Kidney (tissue), 14 donors: ENCODE measurements around the gene TFB1M. TPM values are rescaled to one million over a fixed set of nuclear protein-coding genes. Genes with fewer than 3 reads are reported as not detected.

Source experiments
- DNase-seq, 5 donors: peaks; one replicate each; pipeline ENCODE4 v3.0.0-alpha.2; 2013 to 2020
- FAIRE-seq: peaks from 2 replicates; lab custom pipeline; 2012; peaks lifted over from hg19 to GRCh38; lab: Jason Lieb, UNC
- H3K27ac ChIP-seq, 2 donors: one replicate each; pipeline ENCODE4 v1.7.0; 2013; ENCODE audit warnings: low read depth in 2 of 2, low read length in 2 of 2, inconsistent platforms in 1 of 2
- H3K27me3 ChIP-seq: one replicate; pipeline ENCODE4 v1.7.1; 2013; ENCODE audit warnings: low read length, inconsistent platforms; ENCODE audit not compliant: control insufficient read depth, insufficient read depth
- H3K36me3 ChIP-seq, 3 donors: one replicate each; pipeline versions ENCODE4 v1.7.0 to v1.7.1; 2013; ENCODE audit warnings: low read length in 3 of 3, control low read depth in 1 of 3, inconsistent platforms in 1 of 3; ENCODE audit not compliant: insufficient read depth in 3 of 3, control insufficient read depth in 2 of 3
- H3K4me1 ChIP-seq, 3 donors: one replicate each; pipeline versions ENCODE4 v1.7.0 to v1.7.1; 2013; ENCODE audit warnings: low read length in 3 of 3, inconsistent platforms in 1 of 3, low read depth in 1 of 3; ENCODE audit not compliant: control insufficient read depth in 2 of 3, insufficient read depth in 2 of 3
- H3K4me3 ChIP-seq, 3 donors: one replicate each; pipeline versions ENCODE4 v1.7.0 to v1.8.1; 2013; ENCODE audit warnings: low read length in 3 of 3, control low read depth in 1 of 3, inconsistent platforms in 1 of 3
- H3K9ac ChIP-seq, 3 donors: one replicate each; pipeline versions ENCODE4 v1.7.0 to v1.7.1; 2013; ENCODE audit warnings: low read length in 3 of 3, control low read depth in 1 of 3, inconsistent platforms in 1 of 3
- H3K9me3 ChIP-seq, 3 donors: one replicate each; pipeline versions ENCODE4 v1.7.0 to v1.7.1; 2013; ENCODE audit warnings: low read length in 3 of 3, control low read depth in 1 of 3, inconsistent platforms in 1 of 3; ENCODE audit not compliant: control insufficient read depth in 2 of 3, insufficient read depth in 1 of 3
- CTCF ChIP-seq: IDR thresholded peaks from 3 replicates; pipeline ENCODE4 v1.5.1; 2012; ENCODE audit warnings: mild to moderate bottlenecking, moderate library complexity, borderline replicate concordance; ENCODE audit not compliant: insufficient read depth; ENCODE audit errors: extremely low read depth
- intact Hi-C: fragments of 100-400 bp; cut with DNase I; formaldehyde crosslinking; loops from one replicate; pipeline ENCODE4 v1.11.1; 2022
- polyA plus RNA-seq: library from polyadenylated mRNA; stranded (reverse); fragments of 350-450 nt; fragmentation: Illumina TruSeq; extraction: RNeasy Lipid Tissue Mini Kit (QIAGEN cat#74804); gene quantifications from one replicate; pipeline ENCODE4 v1.2.3, GENCODE V29; 2014; ENCODE audit warnings: low read depth, low replicate concordance; ENCODE audit not compliant: insufficient read depth
- total RNA-seq: library from RNA; stranded (reverse); fragmentation: NEBNext Ultra II Directional; extraction: Animal tissue kit (Norgen Biotek cat#: 25700); gene quantifications from one replicate; pipeline ENCODE4 v1.2.1, GENCODE V29; 2021
- donor health status: control.
- donor health status: control.
- donor health status: control.
- donor health status: control.
- donor health status: control.
- donor health status: DM: yes; HTN: yes; CAD: no.
- donor health status: Normal renal cell carcinoma (clear cell type).

Gene TFB1M
- total and polyA plus RNA-seq, 2 donors from 2014 or later: 16.3 to 28.1 TPM

- Histone ChIP-seq H3K36me3 (no peaks in the 10 kb centered on the region), H3K4me1 (no peaks in the 10 kb centered on the region), H3K4me3 (no peak overlapping the region), H3K9me3 (no peaks in the 10 kb centered on the region), H3K27me3 (no peaks in the 10 kb centered on the region), H3K27ac (no peak overlapping the region), H3K9ac (no peak overlapping the region)
- intact Hi-C loops: no loop called here
- FAIRE-seq (no peak), DNase-seq (no peak)
- TF ChIP-seq CTCF: no peak
These were observed 15.3 kb upstream of the TFB1M start for GRCh38 chr6:155329460-155330132.

DNA sequence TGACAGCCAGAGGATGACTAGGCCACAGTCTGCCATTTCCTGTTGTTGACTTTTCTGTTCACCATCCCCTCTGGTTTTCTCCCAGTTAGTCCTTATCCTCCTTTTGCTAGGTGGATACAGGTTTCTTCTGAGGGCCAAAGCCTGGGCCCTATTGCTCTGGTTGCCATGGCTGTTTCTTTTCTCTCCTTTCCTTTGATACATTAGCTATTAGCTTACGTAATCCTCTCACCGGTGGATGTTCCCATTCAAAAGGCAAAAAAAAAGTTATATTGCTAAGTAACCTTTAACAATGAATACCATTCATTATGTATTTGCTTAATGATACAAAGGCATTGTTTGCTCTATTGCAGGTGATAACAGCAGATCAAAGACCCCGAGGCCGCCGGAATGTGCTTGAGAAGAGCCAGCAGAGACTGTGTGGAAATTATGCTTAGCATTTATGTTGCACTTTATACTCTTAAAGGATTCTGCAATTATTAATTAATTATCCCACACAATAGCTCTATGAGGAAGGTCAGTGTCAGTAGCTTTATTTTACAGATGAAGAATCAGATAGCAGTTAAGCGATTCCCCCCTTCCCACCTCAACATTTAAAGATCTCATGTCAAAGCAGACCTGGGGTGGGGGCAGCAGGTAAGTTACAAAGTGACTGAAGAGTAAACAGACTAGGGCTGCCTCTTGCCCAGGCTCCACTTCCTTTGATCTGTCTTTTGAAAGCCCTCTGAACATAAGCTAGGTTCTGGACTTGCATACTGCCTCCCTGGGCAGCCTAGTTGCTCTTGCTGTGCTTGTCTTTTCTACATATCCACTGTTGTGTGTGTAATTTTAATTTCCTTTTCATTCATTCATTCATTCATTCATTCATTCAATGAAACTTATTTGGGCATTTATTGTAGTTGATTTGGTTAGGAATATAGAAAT is 14.5 kb upstream of the TFB1M start:
- Histone ChIP-seq H3K4me3 (no peak overlapping the region), H3K36me3 (no peaks in the 10 kb centered on the region), H3K27ac (no peak overlapping the region), H3K27me3 (no peaks in the 10 kb centered on the region), H3K9ac (no peak overlapping the region), H3K9me3 (no peaks in the 10 kb centered on the region), H3K4me1 (no peaks in the 10 kb centered on the region)
- DNase-seq: peak in 1 of 5 donors; percentile 10
- no peak for FAIRE-seq
- intact Hi-C loops: no loop called here
- no peak for TF ChIP-seq CTCF

DNA sequence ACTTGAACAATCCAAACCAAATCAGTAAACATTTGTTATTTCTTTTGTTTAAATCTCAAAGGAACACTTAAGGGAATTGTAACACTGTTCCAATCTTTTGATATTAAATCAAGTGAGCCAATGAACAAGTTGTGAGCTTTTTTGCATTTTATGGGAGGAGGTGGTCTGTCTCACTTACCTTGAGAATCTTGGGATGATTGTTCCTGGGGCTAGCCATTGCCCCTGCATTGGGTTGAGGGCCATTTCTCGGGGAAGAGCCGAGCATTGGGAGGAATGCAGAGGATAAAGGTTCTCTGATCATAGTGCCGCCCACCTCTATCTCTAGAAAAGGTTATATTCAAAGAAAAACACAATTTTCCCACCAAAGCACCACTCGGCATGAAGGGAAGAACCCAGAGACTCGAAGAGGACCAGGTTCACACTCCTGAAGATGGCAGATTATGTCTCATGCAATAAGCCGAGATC is 13.8 kb upstream of the TFB1M start:
- Histone ChIP-seq H3K9ac (no peak overlapping the region), H3K4me1 (no peaks in the 10 kb centered on the region), H3K36me3 (no peaks in the 10 kb centered on the region), H3K27me3 (no peaks in the 10 kb centered on the region), H3K9me3 (no peaks in the 10 kb centered on the region), H3K4me3 (no peak overlapping the region), H3K27ac (no peak overlapping the region)
- no peak for TF ChIP-seq CTCF
- DNase-seq: no peak
- intact Hi-C loops: no loop called here
- no peak for FAIRE-seq
